NCI-H69 (cell line): ENCODE measurements around the gene JAM3.
"Not testable (repeated sequence)": the region's sequence is repeated elsewhere in the genome, so short reads cannot be mapped to it uniquely, and the experiment has no call there.

Experiments used
- DNase-seq: peaks from one replicate; lab custom pipeline; 2025; lab: John Stamatoyannopoulos, UW

Gene JAM3

DNA sequence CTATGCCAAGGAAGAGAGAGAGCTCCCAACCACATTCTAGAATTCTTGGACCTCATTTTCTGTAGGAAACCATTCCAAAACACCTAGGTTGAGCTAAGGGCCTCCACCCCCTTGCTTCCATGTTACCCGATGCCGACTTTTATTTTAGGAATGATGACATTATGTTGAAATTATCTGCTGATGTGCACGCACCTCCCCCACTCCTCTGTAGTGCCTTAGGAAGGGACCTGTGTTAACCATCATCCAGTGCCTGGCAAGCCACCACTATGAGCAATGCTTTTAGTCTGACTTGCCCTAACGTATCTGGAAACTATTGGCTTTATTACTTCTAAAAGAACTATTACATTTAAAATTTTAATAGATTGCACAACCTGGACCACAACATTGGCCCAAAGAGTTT, 112.8 kb downstream of the JAM3 start:
- DNase-seq, result no peak

DNA sequence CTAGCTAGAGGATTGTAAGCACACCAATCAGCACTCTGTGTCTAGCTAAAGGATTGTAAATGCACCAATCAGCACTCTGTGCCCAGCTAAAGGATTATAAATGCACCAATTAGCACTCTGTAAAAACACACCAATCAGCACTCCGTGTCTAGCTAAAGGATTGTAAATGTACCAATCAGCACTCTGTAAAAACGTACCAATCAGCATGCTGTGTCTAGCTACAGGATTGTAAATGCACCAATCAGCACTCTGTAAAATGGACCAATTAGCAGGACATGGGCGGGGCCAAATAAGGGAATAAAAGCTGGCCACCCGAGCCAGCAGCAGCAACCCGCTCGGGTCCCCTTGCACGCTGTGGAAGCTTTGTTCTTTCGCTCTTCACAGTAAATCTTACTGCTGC, 119.2 kb downstream of the JAM3 start:
- not testable (repeated sequence) for DNase-seq

DNA sequence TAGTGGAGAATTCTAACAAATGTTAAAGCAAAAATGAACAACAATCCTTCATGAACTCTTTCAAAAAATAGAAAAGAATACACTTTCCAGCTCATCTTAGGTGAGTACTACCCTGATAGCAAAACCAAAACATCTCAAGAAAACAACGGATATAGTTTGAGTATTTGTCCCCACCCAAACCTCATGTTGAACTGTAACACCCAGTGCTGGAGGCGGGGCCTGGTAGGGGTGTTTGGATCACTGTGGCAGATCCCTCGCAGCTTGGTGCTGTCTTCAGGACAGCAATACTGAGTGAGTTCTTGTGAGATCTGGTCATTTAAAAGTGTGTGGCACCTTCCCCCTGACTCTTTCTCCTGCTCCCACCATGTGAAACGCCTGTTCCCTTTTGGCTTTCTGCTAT, 127.9 kb downstream of the JAM3 start:
- DNase-seq, result no peak

DNA sequence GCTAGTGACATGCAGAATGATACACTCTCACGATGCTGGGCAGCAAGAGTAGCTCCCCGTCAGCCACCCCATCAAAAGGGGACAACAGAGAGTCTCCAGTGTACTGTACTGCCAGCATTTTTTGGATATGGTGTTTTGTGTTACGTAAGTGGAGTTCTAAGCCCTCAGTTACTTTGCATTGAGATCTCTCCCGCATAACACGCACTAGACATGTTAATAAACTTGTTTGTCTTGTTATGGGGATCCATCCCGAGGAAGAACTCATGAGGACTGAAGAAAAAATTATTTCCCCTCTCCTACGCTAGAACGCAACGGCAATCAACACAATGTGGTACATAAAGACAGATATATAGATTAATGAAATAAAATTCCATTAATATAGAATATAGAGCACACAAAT, 130.7 kb downstream of the JAM3 start:
- DNase-seq, result no peak

DNA sequence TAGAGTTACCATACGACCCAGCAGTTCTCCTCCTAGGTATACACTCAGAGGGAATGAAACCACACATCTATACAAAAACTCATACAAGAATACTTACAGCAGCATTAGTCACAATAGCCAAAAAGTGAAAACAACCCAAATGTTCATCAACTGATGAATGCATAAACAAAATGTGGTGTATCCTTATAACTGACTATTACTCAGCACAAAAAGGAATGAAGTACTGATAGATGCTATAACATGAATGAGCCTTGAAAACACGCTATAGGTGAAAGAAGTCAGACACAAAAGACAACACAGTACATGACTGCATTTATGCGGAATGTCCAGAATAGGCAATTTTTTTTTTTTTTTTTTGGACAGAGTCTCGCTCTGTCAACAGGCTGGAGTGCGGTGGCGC, 131.8 kb downstream of the JAM3 start:
- no peak for DNase-seq
